ENCODE data around the gene MPG.
"Not testable (repeated sequence)": the region's sequence is repeated elsewhere in the genome, so short reads cannot be mapped to it uniquely, and the experiment has no call there.

MPG gene

GRCh38 chr16:106623-107324 is 28.7 kb downstream of the MPG start:
- DNase-seq: peak in 31 of 51 donors; percentile 9 to 69 (median 49)

GRCh38 chr16:112153-112840 is 34.3 kb downstream of the MPG start:
- no peak for DNase-seq

GRCh38 chr16:114327-114726 is 36.3 kb downstream of the MPG start:
- DNase-seq: no peak

GRCh38 chr16:116015-116414 is 38.0 kb downstream of the MPG start:
- no peak for DNase-seq

- DNase-seq: peak in 10 of 51 donors; percentile 11 to 40 (median 24)
These were observed 39.6 kb downstream of the MPG start for GRCh38 chr16:117379-118365.

- DNase-seq: no peak
These were observed 40.8 kb downstream of the MPG start for GRCh38 chr16:118857-119256.

GRCh38 chr16:119295-119694 is 41.3 kb downstream of the MPG start:
- no peak for DNase-seq

- no peak for DNase-seq
These were observed 41.9 kb downstream of the MPG start for GRCh38 chr16:119835-120491.

GRCh38 chr16:120756-121155 is 42.7 kb downstream of the MPG start:
- no peak for DNase-seq

GRCh38 chr16:122361-122760 is 44.3 kb downstream of the MPG start:
- no peak for DNase-seq

GRCh38 chr16:123558-124350 is 45.7 kb downstream of the MPG start:
- not testable (repeated sequence) for DNase-seq

- DNase-seq: no peak
These were observed 47.0 kb downstream of the MPG start for GRCh38 chr16:125011-125410.

GRCh38 chr16:129075-129474 is 51.0 kb downstream of the MPG start:
- DNase-seq: no peak

- no peak for DNase-seq
These were observed 52.6 kb downstream of the MPG start for GRCh38 chr16:130533-131173.

GRCh38 chr16:132120-132519 is 54.1 kb downstream of the MPG start:
- DNase-seq: no peak

GRCh38 chr16:133716-134115 is 55.7 kb downstream of the MPG start:
- no peak for DNase-seq
